Tibial nerve (tissue), 4 donors: Measurements from ENCODE around the gene SPATA9. TPM values are rescaled to one million over a fixed set of nuclear protein-coding genes. Genes with fewer than 3 reads are reported as not detected.
A peak's percentile ranks its signal among the peaks of the same experiment; 100 is the strongest.
"Not testable (repeated sequence)": the region's sequence is repeated elsewhere in the genome, so short reads cannot be mapped to it uniquely, and the experiment has no call there.

Source experiments
- DNase-seq, 2 donors: peaks; one replicate each; pipeline ENCODE4 v3.0.0-alpha.2; 2019; ENCODE audit warnings: low spot score in 2 of 2
- H3K27ac ChIP-seq, 4 donors: fragments of 200-600 bp; sonication (generic) in 3 of 4; one replicate each; pipeline ENCODE4 v1.5.1; 2017 to 2019; ENCODE audit warnings: mild to moderate bottlenecking in 1 of 4
- H3K27me3 ChIP-seq, 2 donors: fragments of 200-600 bp; sonication (generic) in 1 of 2; one replicate each; pipeline versions ENCODE4 v1.5.1 to v1.6.0; 2017 to 2019
- H3K36me3 ChIP-seq, 3 donors: fragments of 200-600 bp; sonication (generic); one replicate each; pipeline ENCODE4 v1.5.1; 2018 to 2019
- H3K4me1 ChIP-seq, 4 donors: fragments of 200-600 bp; sonication (generic) in 3 of 4; one replicate each; pipeline ENCODE4 v1.5.1; 2017 to 2019
- H3K4me3 ChIP-seq, 4 donors: fragments of 200-600 bp; sonication (generic) in 3 of 4; one replicate each; pipeline ENCODE4 v1.5.1; 2017 to 2019; ENCODE audit warnings: mild to moderate bottlenecking in 1 of 4, moderate library complexity in 1 of 4
- H3K9me3 ChIP-seq, 4 donors: fragments of 200-600 bp; sonication (generic) in 3 of 4; one replicate each; pipeline ENCODE4 v1.5.1; 2017 to 2019
- EP300 ChIP-seq, 2 donors: sonication (generic); formaldehyde crosslinking; IDR thresholded peaks; one replicate each; pipeline ENCODE4 v1.6.1; 2017; ENCODE audit warnings: antibody characterized with exemption in 2 of 2, mild to moderate bottlenecking in 1 of 2
- POLR2A ChIP-seq, 2 donors: fragments of 450-650 bp; IDR thresholded peaks; one replicate each; pipeline ENCODE4 v1.6.1; 2017; ENCODE audit warnings: antibody characterized with exemption in 2 of 2, mild to moderate bottlenecking in 2 of 2, moderate library complexity in 2 of 2
- WGBS, 2 donors: methylation state at CpG; one replicate each; pipeline ENCODE4 v1.1.5; 2018; 5-methylcytosine and 5-hydroxymethylcytosine counted together
- total RNA-seq, 4 donors: library from RNA; depleted of rRNA; stranded (reverse); fragments of >200 nt; gene quantifications; one replicate each; pipeline ENCODE4 v1.1.0, GENCODE V29; 2016
- TF ChIP-seq, protein P1 (sequence below), 5 experiments: fragments of 200-600 bp in 3 of 5; fragments of 450-650 bp in 2 of 5; sonication (generic) in 3 of 5; IDR thresholded peaks; one replicate each; pipeline ENCODE4 v1.5.1; 2016 to 2019; ENCODE audit warnings: antibody characterized with exemption in 5 of 5, mild to moderate bottlenecking in 3 of 5, moderate library complexity in 2 of 5

Gene SPATA9
- total RNA-seq, 4 donors from 2014 or later: 1.2 TPM; not detected in 3

GRCh38 chr5:95709967-95710650 is 27.3 kb upstream of the SPATA9 start:
- TF ChIP-seq POLR2A (IDR thresholded peaks at IDR 0.05) (no peak), EP300 (IDR thresholded peaks at IDR 0.05) (no peak)
- TF ChIP-seq, protein P1, sequence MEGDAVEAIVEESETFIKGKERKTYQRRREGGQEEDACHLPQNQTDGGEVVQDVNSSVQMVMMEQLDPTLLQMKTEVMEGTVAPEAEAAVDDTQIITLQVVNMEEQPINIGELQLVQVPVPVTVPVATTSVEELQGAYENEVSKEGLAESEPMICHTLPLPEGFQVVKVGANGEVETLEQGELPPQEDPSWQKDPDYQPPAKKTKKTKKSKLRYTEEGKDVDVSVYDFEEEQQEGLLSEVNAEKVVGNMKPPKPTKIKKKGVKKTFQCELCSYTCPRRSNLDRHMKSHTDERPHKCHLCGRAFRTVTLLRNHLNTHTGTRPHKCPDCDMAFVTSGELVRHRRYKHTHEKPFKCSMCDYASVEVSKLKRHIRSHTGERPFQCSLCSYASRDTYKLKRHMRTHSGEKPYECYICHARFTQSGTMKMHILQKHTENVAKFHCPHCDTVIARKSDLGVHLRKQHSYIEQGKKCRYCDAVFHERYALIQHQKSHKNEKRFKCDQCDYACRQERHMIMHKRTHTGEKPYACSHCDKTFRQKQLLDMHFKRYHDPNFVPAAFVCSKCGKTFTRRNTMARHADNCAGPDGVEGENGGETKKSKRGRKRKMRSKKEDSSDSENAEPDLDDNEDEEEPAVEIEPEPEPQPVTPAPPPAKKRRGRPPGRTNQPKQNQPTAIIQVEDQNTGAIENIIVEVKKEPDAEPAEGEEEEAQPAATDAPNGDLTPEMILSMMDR (IDR thresholded peaks at IDR 0.05): no peak
- WGBS, 2 donors: 56 to 57% methylated on average over 15 of the region's 15 CpGs
- Histone ChIP-seq H3K4me3 (peak overlapping the region in 1 of 4 donors; percentile 23), H3K4me1 (peaks cover 0 to 8% (median 0%) of the 10 kb centered on the region in 4 donors), H3K9me3 (no peaks in the 10 kb centered on the region), H3K36me3 (no peaks in the 10 kb centered on the region), H3K27me3 (no peaks in the 10 kb centered on the region), H3K27ac (no peak overlapping the region)
- peak in 1 of 2 donors; percentile 37 for DNase-seq

DNA sequence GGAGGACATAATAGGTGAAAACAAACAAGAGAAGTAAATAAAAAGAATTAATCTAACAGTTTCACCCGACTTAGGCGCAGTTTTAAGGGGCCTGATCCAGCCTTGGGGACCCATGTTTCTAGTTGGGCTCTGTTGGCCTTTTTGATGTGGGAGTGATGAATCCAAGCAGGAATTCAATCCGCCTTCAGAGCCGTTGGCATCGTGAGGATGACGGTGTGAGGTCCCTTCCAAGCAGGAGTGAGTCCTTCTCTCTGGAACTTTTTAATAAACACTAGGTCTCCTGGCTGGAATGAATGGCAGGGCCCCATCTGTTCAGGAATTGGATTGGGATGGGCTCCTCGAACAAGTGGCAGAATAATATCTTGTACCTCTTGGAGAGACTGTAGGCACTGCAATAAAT is 26.1 kb upstream of the SPATA9 start:
- no peaks in the 10 kb centered on the region for H3K36me3 ChIP-seq
- H3K4me3 ChIP-seq: no peak overlapping the region
- no peak for TF ChIP-seq POLR2A (IDR thresholded peaks at IDR 0.05)
- WGBS, 2 donors: 93 to 94% methylated on average over 7 of the region's 7 CpGs
- H3K27me3 ChIP-seq: no peaks in the 10 kb centered on the region
- DNase-seq: no peak
- H3K4me1 ChIP-seq: peaks cover 0 to 8% (median 0%) of the 10 kb centered on the region in 4 donors
- no peaks in the 10 kb centered on the region for H3K9me3 ChIP-seq
- H3K27ac ChIP-seq: no peak overlapping the region

GRCh38 chr5:95707534-95708188 is 24.9 kb upstream of the SPATA9 start:
- not testable (repeated sequence) for H3K9me3 ChIP-seq, H3K27ac ChIP-seq, H3K4me1 ChIP-seq, H3K36me3 ChIP-seq, DNase-seq, H3K4me3 ChIP-seq, H3K27me3 ChIP-seq
- whole genome bisulfite sequencing, 2 donors: 86% methylated on average over 8 of the region's 8 CpGs

DNA sequence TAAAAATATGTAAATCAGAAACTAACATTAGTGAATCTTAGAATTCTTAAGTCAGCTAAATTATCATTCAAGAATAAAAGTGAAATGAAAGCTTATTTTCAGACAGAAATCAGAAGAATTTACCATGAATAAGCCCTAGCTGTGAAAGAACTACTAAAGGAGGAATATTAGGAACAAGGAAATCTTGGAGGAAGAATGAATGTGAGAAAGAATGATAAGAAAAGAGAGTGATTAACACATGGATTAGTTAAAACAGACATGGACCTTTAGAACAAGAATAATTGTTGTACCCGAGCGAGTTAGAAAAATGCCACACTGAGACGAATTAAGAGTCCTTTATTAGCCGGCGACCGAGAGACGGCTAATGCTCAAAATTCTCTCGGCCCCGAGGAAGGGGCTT is 24.3 kb upstream of the SPATA9 start:
- no peaks in the 10 kb centered on the region for H3K9me3 ChIP-seq
- peaks cover 0 to 8% (median 0%) of the 10 kb centered on the region in 4 donors for H3K4me1 ChIP-seq
- DNase-seq: no peak
- no peaks in the 10 kb centered on the region for H3K36me3 ChIP-seq
- H3K4me3 ChIP-seq: no peak overlapping the region
- no peaks in the 10 kb centered on the region for H3K27me3 ChIP-seq
- 78 to 82% methylated on average over 9 of the region's 9 CpGs for WGBS, 2 donors
- no peak overlapping the region for H3K27ac ChIP-seq
- no peak for TF ChIP-seq POLR2A (IDR thresholded peaks at IDR 0.05)
- TF ChIP-seq EP300 (IDR thresholded peaks at IDR 0.05): no peak
- TF ChIP-seq, protein P1 (IDR thresholded peaks at IDR 0.05): no peak

DNA sequence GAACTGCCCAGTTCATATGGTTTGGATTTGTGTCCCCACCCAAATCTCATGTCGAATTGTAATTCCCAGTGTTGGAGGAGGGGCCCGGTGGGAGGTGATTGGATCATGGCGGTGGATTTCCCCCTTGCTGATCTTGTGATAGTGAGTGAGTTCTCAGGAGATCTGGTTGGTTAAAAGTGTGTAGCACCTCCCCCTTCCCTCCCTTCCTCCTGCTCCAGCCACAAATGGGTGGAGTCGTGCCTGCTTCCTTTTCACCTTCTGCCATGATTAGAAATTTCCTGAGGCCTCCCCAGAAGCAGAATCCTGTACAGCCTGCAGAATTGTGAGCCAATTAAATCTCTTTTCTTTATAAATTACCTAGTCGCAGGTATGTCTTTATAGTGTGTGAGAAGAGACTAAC is 23.4 kb upstream of the SPATA9 start:
- 89 to 90% methylated on average over 5 of the region's 5 CpGs for WGBS, 2 donors
- H3K4me1 ChIP-seq, H3K27ac ChIP-seq, DNase-seq, H3K27me3 ChIP-seq, H3K4me3 ChIP-seq, H3K9me3 ChIP-seq, H3K36me3 ChIP-seq: not testable (repeated sequence)

DNA sequence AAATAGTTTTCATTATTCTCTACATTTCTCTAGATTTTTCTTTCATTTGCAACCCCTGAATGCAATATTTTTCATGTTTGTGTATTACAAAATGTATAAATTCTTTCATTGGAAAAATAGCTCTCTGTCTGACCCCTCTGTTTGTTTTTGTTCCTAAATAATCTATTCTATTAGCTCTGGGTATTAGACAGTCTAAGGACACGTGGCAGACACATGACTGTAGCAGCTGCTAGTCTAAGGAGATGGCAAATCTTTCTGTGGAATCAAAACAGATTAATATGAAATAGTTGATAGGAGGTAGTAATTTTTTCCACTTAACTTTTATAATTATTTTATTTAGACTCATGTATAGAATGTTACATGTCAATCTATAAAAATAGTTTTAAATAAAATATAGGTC is 21.4 kb upstream of the SPATA9 start:
- no peaks in the 10 kb centered on the region for H3K27me3 ChIP-seq
- H3K9me3 ChIP-seq: no peaks in the 10 kb centered on the region
- H3K4me1 ChIP-seq: no peaks in the 10 kb centered on the region
- H3K36me3 ChIP-seq: no peaks in the 10 kb centered on the region
- H3K4me3 ChIP-seq: no peak overlapping the region
- no peak overlapping the region for H3K27ac ChIP-seq
- 35 to 51% methylated on average over 1 of the region's 1 CpG for WGBS, 2 donors
- TF ChIP-seq EP300 (IDR thresholded peaks at IDR 0.05) (no peak), POLR2A (IDR thresholded peaks at IDR 0.05) (no peak)
- TF ChIP-seq, protein P1 (IDR thresholded peaks at IDR 0.05): no peak
- no peak for DNase-seq
